Measurements from ENCODE around the gene STARD9.

Gene STARD9

DNA sequence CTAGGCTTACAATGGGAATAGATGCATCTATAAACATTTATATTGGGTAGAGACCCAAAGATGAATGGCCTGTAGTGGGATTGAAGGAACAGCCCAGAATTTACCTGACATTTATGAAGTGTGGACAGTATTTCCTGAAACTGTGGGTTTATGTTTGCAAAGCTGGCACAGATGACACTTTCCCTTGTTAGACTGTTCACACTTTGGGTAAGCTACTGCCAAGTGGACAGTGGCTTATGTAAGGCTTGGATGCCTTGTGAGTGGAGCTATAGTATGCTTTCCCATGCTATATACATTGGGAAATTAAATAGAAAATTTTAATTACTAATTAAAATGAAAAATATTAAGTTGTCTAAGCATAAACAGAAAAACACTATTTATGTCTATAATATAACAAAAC, 48.5 kb downstream of the STARD9 start:
- Mint-ChIP-seq H3K27me3 (ENCODE audit: low read depth, poor library complexity) (peaks cover 3% of the 10 kb centered on the region), H3K4me3 (no peak overlapping the region), H3K27ac (no peak overlapping the region), H3K9me3 (peaks cover 16% of the 10 kb centered on the region), H3K36me3 (ENCODE audit: low read depth) (peaks cover 18% of the 10 kb centered on the region), H3K4me1 (peaks cover 6% of the 10 kb centered on the region)
- TF ChIP-seq, protein P1, sequence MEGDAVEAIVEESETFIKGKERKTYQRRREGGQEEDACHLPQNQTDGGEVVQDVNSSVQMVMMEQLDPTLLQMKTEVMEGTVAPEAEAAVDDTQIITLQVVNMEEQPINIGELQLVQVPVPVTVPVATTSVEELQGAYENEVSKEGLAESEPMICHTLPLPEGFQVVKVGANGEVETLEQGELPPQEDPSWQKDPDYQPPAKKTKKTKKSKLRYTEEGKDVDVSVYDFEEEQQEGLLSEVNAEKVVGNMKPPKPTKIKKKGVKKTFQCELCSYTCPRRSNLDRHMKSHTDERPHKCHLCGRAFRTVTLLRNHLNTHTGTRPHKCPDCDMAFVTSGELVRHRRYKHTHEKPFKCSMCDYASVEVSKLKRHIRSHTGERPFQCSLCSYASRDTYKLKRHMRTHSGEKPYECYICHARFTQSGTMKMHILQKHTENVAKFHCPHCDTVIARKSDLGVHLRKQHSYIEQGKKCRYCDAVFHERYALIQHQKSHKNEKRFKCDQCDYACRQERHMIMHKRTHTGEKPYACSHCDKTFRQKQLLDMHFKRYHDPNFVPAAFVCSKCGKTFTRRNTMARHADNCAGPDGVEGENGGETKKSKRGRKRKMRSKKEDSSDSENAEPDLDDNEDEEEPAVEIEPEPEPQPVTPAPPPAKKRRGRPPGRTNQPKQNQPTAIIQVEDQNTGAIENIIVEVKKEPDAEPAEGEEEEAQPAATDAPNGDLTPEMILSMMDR (IDR thresholded peaks at IDR 0.05): no peak
- no peak for DNase-seq

DNA sequence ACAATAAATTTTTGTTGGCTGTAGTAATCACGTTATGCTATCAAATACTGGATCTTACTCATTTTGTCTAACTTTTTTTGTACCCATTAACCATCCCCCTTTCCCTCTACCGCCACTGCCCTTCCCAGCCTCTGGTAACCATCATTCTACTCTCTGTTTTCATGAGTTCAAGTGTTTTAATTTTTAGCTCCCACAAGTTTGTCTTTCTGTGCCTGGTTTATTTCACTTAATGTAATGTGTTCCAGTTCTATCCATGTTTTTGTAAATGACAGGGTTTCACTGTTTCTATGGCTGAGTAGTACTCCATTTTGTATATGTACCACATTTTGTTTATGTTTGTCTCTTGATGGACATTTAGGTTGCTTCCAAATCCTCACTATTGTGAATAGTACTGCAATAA, 52.1 kb downstream of the STARD9 start:
- H3K36me3 Mint-ChIP-seq (ENCODE audit: low read depth): peaks cover 37% of the 10 kb centered on the region
- DNase-seq: no peak
- H3K4me1 Mint-ChIP-seq: no peaks in the 10 kb centered on the region
- peaks cover 23% of the 10 kb centered on the region for H3K9me3 Mint-ChIP-seq
- TF ChIP-seq, protein P1 (IDR thresholded peaks at IDR 0.05): no peak
- H3K27ac Mint-ChIP-seq: no peak overlapping the region
- H3K27me3 Mint-ChIP-seq (ENCODE audit: low read depth, poor library complexity): peaks cover 6% of the 10 kb centered on the region
- no peak overlapping the region for H3K4me3 Mint-ChIP-seq

DNA sequence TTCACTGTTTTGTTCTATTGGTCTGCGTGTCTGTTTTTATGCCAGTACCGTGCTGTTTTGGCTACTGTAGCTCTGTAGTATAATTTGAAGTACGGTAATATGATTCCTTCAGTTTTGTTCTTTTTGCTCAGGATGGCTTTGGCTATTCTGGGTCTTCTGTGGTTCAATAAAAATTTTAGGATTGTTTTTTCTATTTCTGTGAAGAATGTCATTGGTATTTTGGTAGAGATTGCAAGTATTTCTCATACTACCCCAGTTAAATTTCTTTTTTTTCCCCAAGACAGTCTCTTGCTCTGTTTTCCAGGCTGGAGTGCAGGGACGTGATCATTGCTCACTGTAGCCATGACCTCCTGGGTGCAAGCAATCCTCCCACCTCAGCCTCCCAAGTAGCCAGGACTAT, 53.4 kb downstream of the STARD9 start:
- DNase-seq: no peak
- Mint-ChIP-seq H3K4me1 (no peaks in the 10 kb centered on the region), H3K36me3 (ENCODE audit: low read depth) (peaks cover 37% of the 10 kb centered on the region), H3K4me3 (no peak overlapping the region), H3K9me3 (peaks cover 23% of the 10 kb centered on the region), H3K27ac (no peak overlapping the region), H3K27me3 (ENCODE audit: low read depth, poor library complexity) (peaks cover 6% of the 10 kb centered on the region)
- TF ChIP-seq, protein P1 (IDR thresholded peaks at IDR 0.05): no peak

DNA sequence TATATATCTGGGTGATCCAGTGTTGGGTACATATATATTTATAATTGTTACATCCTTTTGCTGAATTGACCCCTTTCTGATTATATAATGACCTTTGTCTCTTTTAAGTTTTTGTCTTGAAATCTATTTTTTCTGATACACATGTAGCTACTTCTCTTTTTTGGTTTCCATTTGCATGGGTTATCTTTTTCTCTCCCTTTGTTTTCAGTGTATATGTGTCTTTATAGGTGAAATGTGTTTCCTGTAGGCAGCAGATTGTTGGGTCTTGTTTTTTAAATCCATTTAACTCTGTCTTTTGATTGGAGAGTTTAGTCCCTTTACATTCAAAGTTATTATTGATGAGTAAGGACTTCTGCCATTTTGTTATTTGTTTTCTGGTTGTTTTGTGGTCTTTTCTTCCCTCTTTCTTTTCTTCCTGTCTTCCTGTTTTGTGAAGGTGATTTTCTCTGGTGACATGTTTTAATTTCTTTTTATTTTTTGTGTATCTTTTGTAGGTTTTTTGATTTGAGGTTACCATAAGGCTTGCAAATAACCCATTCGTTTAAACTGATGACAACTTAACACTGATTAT, 56.8 kb downstream of the STARD9 start:
- no peak overlapping the region for H3K27ac Mint-ChIP-seq
- H3K4me1 Mint-ChIP-seq: no peaks in the 10 kb centered on the region
- H3K9me3 Mint-ChIP-seq: peaks cover 23% of the 10 kb centered on the region
- TF ChIP-seq, protein P1 (IDR thresholded peaks at IDR 0.05): no peak
- no peak overlapping the region for H3K4me3 Mint-ChIP-seq
- H3K36me3 Mint-ChIP-seq (ENCODE audit: low read depth): peaks cover 43% of the 10 kb centered on the region
- DNase-seq: no peak
- H3K27me3 Mint-ChIP-seq (ENCODE audit: low read depth, poor library complexity): peaks cover 6% of the 10 kb centered on the region

DNA sequence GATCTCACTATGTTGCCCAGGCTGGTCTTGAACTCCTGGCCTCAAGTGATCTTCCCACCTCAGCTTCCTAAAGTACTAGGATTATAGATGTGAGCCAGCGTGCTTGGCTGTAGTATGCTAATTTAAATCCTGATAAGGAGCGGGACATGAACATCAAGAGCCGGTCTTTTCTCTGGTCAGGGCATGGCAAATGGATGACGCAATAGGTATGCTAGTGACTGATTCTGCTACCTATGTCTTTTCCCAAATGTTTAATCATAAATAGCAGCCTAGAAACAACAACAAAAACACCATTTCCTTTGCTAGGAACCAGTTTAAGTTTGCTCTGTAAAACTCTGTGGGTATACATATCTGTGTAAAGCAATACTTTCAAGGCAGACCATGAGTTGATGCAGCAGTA, 64.7 kb downstream of the STARD9 start:
- no peaks in the 10 kb centered on the region for H3K27me3 Mint-ChIP-seq (ENCODE audit: low read depth, poor library complexity)
- TF ChIP-seq, protein P1 (IDR thresholded peaks at IDR 0.05): no peak
- no peaks in the 10 kb centered on the region for H3K4me1 Mint-ChIP-seq
- no peak overlapping the region for H3K27ac Mint-ChIP-seq
- H3K36me3 Mint-ChIP-seq (ENCODE audit: low read depth): peaks cover 29% of the 10 kb centered on the region
- no peaks in the 10 kb centered on the region for H3K9me3 Mint-ChIP-seq
- H3K4me3 Mint-ChIP-seq: no peak overlapping the region
- DNase-seq: no peak
